HG02970 (cell line): ENCODE measurements around the gene EFCAB6.

Source experiments
- ATAC-seq: cut with Tn5 transposase; IDR thresholded peaks from one replicate; pipeline ENCODE4 v1.9.1; 2021; ENCODE audit warnings: mild to moderate bottlenecking, moderate library complexity, moderate number of reproducible peaks; ENCODE audit not compliant: unreplicated experiment, low FRiP score

Gene EFCAB6

GRCh38 chr22:43490311-43490710 is 321.8 kb downstream of the EFCAB6 start:
- ATAC-seq, result no peak

DNA sequence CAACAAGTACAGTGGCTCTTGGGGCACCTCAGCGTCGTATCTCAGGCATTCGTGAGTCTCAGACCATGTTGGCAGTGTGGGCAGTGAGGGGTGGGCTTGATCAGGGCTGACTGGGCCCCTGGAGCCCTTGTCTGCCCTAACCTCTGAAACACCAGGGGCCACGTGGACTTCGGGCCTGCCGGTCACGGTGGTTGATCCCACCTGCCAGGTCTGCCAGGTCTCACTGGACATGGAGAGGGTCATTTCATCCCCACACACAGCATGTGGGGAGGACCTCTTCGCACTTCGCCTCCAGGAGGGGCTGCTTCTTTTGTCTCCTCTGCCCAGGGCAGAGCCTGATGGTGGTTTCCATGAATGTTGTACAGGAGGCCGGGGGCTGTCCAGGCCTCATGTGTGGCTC is 323.2 kb downstream of the EFCAB6 start:
- no peak for ATAC-seq

DNA sequence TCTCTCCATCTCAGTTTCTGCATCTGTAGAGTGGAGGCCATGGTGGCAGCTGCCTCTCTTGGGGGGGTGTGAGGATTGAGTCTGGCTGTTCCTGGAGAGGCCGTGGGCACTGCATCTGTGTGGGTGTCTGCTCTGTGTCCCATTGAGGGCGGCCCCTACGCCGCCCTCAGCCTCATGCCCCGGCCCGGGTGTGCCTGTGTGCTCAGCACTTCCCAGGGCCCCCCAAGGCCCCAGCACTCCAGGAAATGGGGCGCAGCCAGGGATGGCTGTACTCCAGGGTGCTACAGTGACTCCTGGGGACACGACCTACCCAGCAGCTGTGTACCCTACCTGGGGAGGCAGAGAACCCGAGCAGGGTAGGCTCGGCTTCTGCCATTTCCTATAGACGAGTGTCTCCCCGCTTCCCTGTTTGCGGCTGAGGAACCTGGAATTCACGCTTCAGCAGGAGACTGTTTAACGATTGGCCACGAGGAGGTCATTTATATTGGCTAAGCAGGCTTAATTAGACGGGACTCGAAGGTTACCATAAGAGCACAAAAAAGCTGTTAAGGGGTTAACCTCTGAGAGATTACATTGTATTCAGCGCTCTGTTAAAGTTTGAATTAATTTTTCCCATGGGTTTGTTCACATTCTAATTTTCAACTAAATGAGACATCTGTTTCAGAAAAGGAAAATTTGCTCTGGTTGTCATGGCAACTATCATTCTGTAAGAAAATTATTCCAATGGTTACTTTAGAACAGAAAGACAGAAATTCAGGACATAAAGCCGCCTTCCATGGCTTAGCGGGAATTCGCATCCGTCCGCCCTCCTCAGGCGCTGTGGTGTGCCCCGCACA is 323.9 kb downstream of the EFCAB6 start:
- ATAC-seq, result no peak

DNA sequence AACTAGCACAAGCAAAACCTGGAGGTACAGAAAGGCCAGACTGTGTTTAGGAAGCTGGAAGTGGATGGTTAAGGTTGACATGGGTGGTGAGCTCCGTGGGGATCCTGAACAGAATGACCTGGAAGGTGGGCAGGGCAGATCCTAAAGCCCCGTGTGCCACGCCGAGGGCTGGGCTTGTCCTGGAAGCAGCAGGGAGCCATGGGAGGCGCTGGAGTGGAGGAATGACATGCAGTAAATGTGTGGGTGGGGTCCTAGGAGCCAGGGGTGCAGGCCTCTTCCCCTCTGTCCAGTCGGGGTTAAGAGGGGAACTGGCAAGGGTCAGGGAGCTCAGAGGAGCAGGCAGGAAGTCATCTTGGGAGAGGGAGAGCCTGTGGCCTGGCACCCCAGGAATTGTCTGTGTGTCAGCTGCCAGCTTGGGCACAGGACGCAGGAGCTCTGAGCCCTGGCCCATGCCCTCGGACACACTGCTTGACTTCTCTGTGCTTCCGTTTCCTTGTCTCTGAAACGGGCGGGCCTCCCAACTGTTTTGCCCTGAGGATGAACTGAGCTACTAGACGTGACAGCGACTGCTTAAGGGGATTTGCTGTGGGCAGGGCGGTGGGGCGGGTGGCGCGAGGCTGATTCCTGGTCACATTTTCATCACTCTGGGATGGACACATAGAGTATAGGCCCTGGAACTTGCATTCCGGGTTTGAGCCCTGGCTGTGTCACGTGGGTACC is 324.6 kb downstream of the EFCAB6 start:
- ATAC-seq, result no peak

- no peak for ATAC-seq
Measured at GRCh38 chr22:43485502-43486089, 326.5 kb downstream of the EFCAB6 start.

- ATAC-seq, result no peak
Measured at GRCh38 chr22:43484227-43484626, 327.9 kb downstream of the EFCAB6 start.

- ATAC-seq, result no peak
Measured at GRCh38 chr22:43483669-43484068, 328.4 kb downstream of the EFCAB6 start.

DNA sequence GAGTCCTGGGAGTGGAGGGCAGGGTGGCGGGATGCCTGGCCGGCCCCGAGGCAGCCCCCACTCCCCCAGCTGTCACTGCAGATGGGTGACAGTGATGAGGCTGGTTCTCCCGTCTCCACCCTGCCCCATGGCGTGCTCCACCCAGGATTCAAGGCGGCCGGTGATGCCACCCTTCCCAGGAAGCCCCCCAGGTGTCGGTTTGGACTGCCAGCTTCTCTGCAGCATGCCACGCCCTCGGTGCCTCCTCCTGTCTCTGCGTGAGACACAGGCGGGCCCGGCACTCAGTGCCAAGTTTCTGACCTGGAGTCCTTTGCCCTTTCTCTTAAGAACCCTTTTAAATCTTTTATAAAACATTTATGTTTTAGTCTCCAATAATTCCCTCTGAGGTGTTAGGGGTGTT is 328.8 kb downstream of the EFCAB6 start:
- no peak for ATAC-seq

- no peak for ATAC-seq
Measured at GRCh38 chr22:43482318-43482625, 329.8 kb downstream of the EFCAB6 start.

DNA sequence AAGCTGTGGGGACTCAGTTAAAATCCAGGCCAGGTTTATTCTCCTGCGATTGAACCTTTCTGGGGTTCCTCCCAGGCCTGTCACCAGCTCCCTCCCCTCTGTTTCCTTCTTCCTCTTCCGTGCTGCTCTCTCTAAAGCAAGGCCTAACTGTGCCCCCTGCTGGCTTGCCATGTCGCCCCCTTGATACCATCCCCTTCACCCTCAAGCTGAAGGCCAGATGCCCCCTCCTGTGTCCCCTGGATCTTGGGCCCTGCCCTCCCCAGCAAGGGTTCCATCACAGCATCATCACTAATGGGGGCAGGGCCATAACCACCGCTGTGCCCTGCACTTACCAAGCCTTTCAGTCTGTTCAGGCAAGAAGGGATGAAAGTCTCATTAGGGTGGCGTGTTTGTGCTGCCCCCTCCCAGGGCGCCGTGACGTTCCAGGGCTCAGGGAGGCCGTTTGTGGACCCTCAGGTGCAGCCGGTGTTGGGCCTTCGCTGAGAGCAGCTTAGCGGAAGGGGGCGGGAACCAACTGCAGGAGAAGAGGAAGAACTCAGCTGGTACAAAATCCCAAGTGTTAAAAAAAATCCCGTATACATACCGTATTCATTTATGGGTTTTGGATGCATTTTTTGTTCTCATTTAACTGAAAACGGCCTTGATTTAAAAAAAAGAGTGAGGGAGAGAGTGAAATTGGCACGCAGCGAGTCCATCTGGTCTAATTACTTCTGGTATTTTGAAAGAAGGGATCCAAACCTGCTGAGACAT is 330.4 kb downstream of the EFCAB6 start:
- ATAC-seq, result no peak

DNA sequence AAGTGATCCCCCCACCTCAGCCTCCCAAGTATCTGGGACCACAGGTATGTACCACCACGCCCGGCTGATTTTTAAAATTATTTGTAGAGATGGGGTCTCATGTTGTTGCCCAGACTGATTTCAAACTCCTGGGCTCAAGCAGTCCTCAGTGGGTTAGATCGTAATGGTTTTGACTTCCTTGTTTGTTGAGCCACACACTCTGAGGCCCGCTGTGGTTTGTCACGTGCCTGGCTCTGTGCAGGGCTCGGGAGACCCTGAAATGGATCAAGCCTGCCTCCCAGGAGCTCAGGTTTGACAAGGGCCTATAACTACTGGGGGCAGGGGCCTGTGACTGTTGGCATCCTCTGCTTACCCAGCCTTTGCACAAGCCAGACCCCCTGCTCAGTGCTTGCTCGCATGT is 332.1 kb downstream of the EFCAB6 start:
- no peak for ATAC-seq

GRCh38 chr22:43479301-43479950 is 332.7 kb downstream of the EFCAB6 start:
- ATAC-seq, result no peak
